ENCODE results near the gene KCNH6. TPM values are rescaled to one million over a fixed set of nuclear protein-coding genes. Genes with fewer than 3 reads are reported as not detected.

Gene KCNH6
- total RNA-seq, 1 donor from 2014 or later = not detected

- intact Hi-C loops (cut with DNase I) = no loop called here
- ATAC-seq (no peak), DNase-seq (ENCODE audit: low spot score) (no peak)
These were observed 21.5 kb downstream of the KCNH6 start for GRCh38 chr17:63544467-63545301.

- intact Hi-C loops (cut with DNase I) = no loop called here
- ATAC-seq (no peak), DNase-seq (ENCODE audit: low spot score) (no peak)
These were observed 23.3 kb downstream of the KCNH6 start for GRCh38 chr17:63546308-63547082.

GRCh38 chr17:63547083-63547523 is 23.9 kb downstream of the KCNH6 start:
- intact Hi-C loops (cut with DNase I) = no loop called here
- ATAC-seq (no peak), DNase-seq (ENCODE audit: low spot score) (no peak)

- intact Hi-C loops (cut with DNase I) = no loop called here
- ATAC-seq (peak; percentile 41), DNase-seq (ENCODE audit: low spot score) (peak; percentile 67)
These were observed 26.3 kb downstream of the KCNH6 start for GRCh38 chr17:63549289-63549945.

GRCh38 chr17:63549946-63550816 is 27.0 kb downstream of the KCNH6 start, which contains the start of gene DCAF7:
Gene DCAF7, plus strand, starts transcription at chr17:63550477. Its CDS starts 201 bp downstream, at chr17:63550678.
- DNase-seq (ENCODE audit: low spot score) (peak; percentile 100), ATAC-seq (peak; percentile 99)
- intact Hi-C loops (cut with DNase I) = no loop called here

GRCh38 chr17:63550817-63551639 is 27.9 kb downstream of the KCNH6 start:
- intact Hi-C loops (cut with DNase I) = no loop called here
- ATAC-seq = peak; percentile 6
- no peak for DNase-seq (ENCODE audit: low spot score)

GRCh38 chr17:63552211-63552610 is 29.1 kb downstream of the KCNH6 start:
- DNase-seq (ENCODE audit: low spot score) (no peak), ATAC-seq (no peak)
- intact Hi-C loops (cut with DNase I) = no loop called here

- no peak for DNase-seq (ENCODE audit: low spot score)
These were observed 32.5 kb downstream of the KCNH6 start for GRCh38 chr17:63555500-63556156.

GRCh38 chr17:63557416-63557815 is 34.3 kb downstream of the KCNH6 start:
- intact Hi-C loops (cut with DNase I) = no loop called here
- DNase-seq (ENCODE audit: low spot score) (no peak), ATAC-seq (no peak)

More at GRCh38 chr17:63555500-63556156, 32.5 kb downstream of the KCNH6 start:
- intact Hi-C loops (cut with DNase I) = no loop called here
- no peak for ATAC-seq

GRCh38 chr17:63558441-63558840 is 35.3 kb downstream of the KCNH6 start:
- no peak for DNase-seq (ENCODE audit: low spot score)
- ATAC-seq = no peak
- intact Hi-C loops (cut with DNase I) = no loop called here

- DNase-seq (ENCODE audit: low spot score) (no peak), ATAC-seq (no peak)
- intact Hi-C loops (cut with DNase I) = no loop called here
These were observed 38.7 kb downstream of the KCNH6 start for GRCh38 chr17:63561819-63562218.

GRCh38 chr17:63563339-63563738 is 40.2 kb downstream of the KCNH6 start:
- DNase-seq (ENCODE audit: low spot score) = no peak
- ATAC-seq = no peak
- intact Hi-C loops (cut with DNase I) = no loop called here

- intact Hi-C loops (cut with DNase I) = no loop called here
- no peak for ATAC-seq
These were observed 41.4 kb downstream of the KCNH6 start for GRCh38 chr17:63564562-63564961.

GRCh38 chr17:63567229-63567628 is 44.1 kb downstream of the KCNH6 start:
- intact Hi-C loops (cut with DNase I) = no loop called here
- no peak for DNase-seq (ENCODE audit: low spot score)
- ATAC-seq = no peak

More at GRCh38 chr17:63564562-63564961, 41.4 kb downstream of the KCNH6 start:
- no peak for DNase-seq (ENCODE audit: low spot score)

- intact Hi-C loops (cut with DNase I) = no loop called here
- DNase-seq (ENCODE audit: low spot score) (no peak), ATAC-seq (no peak)
These were observed 45.4 kb downstream of the KCNH6 start for GRCh38 chr17:63568563-63568962.

GRCh38 chr17:63571632-63572310 is 48.6 kb downstream of the KCNH6 start:
- DNase-seq (ENCODE audit: low spot score) (no peak), ATAC-seq (no peak)
- intact Hi-C loops (cut with DNase I) = no loop called here

GRCh38 chr17:63573634-63574033 is 50.5 kb downstream of the KCNH6 start:
- DNase-seq (ENCODE audit: low spot score) (no peak), ATAC-seq (no peak)
- intact Hi-C loops (cut with DNase I) = no loop called here

All from sciatic nerve (tissue), 2 donors.